Ectodermal cell (in vitro differentiated cells): ENCODE results near the gene UGT2A3.
A peak's percentile ranks its signal among the peaks of the same experiment; 100 is the strongest.
"Not testable (repeated sequence)": the region's sequence is repeated elsewhere in the genome, so short reads cannot be mapped to it uniquely, and the experiment has no call there.

Experiments
- H3K27ac ChIP-seq: 2 replicates; pipeline ENCODE4 v1.7.0; 2013; ENCODE audit warnings: mild to moderate bottlenecking, low read depth, low read length; ENCODE audit not compliant: insufficient read depth, poor library complexity, severe bottlenecking
- H3K27me3 ChIP-seq: 2 replicates; pipeline ENCODE4 v1.7.0; 2013; ENCODE audit warnings: mild to moderate bottlenecking, low read length; ENCODE audit not compliant: insufficient read depth, control insufficient read depth, poor library complexity, severe bottlenecking
- H3K36me3 ChIP-seq: one replicate; pipeline ENCODE4 v1.7.0; 2013; ENCODE audit warnings: low read length; ENCODE audit not compliant: control insufficient read depth, insufficient read depth
- H3K4me1 ChIP-seq: one replicate; pipeline ENCODE4 v1.7.0; 2013; ENCODE audit warnings: low read length; ENCODE audit not compliant: control insufficient read depth, insufficient read depth
- H3K4me3 ChIP-seq: 2 replicates; pipeline ENCODE4 v1.7.0; 2013; ENCODE audit warnings: low read depth, low read length, control low read depth; ENCODE audit not compliant: insufficient read depth
- H3K9me3 ChIP-seq: 2 replicates; pipeline ENCODE4 v1.7.0; 2013; ENCODE audit warnings: mild to moderate bottlenecking, low read length, moderate library complexity; ENCODE audit not compliant: control insufficient read depth
- WGBS, 2 experiments: methylation state at CpG; one replicate each; pipeline ENCODE4 v1.1.7; 2013; ENCODE audit warnings: missing lambda C conversion rate in 2 of 2; 5-methylcytosine and 5-hydroxymethylcytosine counted together

The UGT2A3 gene

DNA sequence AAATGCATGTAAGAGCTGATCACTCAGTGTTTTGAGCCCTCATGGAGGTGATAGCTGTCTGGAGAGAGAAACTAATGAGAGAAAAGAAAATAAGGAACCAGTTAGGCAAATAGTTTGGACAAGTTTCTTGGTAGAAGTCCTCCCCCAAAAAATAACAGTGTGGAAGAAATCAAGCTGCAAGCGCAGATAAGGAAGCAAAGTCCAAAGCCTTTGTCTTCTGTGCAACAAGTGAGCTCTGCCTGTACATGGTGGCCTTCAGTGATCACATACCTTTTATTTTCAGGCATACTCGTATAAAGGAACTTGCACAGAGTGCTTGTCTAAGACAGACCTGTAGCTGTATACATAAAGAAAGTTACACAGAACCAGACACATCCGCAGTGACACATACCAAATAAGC, 2.5 kb upstream of the UGT2A3 start:
- no peaks in the 10 kb centered on the region for H3K36me3 ChIP-seq
- H3K27me3 ChIP-seq: no peaks in the 10 kb centered on the region
- H3K4me3 ChIP-seq: no peak overlapping the region
- no peak overlapping the region for H3K27ac ChIP-seq
- H3K4me1 ChIP-seq: no peaks in the 10 kb centered on the region
- H3K9me3 ChIP-seq: no peaks in the 10 kb centered on the region
- 92 to 94% methylated on average over 3 of the region's 3 CpGs for WGBS, 2 experiments

DNA sequence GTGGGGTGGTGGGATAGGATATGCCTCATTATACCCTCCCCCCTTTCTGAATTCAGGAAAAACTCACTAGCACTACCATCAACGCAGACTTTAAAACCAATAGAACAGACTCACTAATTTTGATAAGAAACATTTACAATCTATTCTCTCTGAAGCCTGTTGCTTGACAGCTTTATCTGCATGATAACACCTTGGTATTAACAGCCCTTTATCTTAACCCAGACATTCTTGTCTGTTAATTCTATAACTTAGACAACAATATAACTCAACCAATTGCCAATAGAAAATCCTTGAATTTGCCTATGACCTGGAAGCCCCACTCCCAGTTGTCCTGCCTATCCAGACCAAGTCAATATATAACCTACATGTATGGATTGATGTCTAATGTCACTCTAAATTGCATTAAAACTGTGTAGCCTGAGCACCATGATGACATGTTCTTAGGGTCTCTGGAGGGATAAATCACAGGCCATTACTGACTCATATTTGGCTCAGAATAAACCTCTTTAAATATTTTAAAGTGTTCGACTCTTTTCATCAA, 1.5 kb upstream of the UGT2A3 start:
- no peaks in the 10 kb centered on the region for H3K4me1 ChIP-seq
- WGBS, 2 experiments: 93% methylated on average over 2 of the region's 2 CpGs
- no peaks in the 10 kb centered on the region for H3K27me3 ChIP-seq
- H3K4me3 ChIP-seq: no peak overlapping the region
- no peaks in the 10 kb centered on the region for H3K9me3 ChIP-seq
- no peaks in the 10 kb centered on the region for H3K36me3 ChIP-seq
- H3K27ac ChIP-seq: no peak overlapping the region

DNA sequence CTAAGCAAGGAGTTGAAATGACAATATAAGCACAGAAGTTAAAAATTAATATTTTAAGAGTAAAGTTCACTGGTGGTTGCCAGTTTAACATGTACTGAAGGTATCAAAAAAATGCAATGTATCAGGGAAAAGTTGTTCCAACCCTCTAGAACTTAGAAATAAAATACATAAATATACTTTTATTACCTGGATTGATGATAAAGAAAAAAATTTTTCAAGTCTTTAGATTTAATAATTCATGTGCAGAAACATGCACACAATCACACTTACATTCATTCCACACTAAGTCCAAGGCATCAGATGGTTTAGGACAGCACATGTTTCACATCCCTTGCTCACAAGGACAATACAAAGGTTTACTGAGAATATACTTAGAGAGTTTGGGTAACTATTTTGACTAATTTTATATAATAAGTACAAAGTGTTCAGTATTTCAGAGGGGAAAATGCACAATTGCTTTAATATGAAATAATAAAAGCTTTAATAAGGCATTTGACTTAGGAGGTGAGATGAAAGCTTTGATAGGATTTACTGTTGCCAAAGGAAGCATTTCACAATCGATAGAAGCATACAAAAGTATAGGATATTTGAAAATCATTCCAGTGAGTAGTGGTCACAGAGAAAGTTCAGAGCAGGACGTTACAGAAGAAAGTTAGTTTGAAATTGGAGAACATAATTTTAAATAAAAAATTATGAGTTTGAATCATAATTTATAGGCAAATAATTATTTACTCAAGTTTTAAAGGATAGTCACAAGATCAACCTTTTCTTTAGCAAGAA, 392 bp upstream of the UGT2A3 start:
- WGBS, 2 experiments: no CpG with 5 or more reads among the region's 2 CpGs
- no peaks in the 10 kb centered on the region for H3K36me3 ChIP-seq
- no peaks in the 10 kb centered on the region for H3K9me3 ChIP-seq
- H3K27ac ChIP-seq: no peak overlapping the region
- no peaks in the 10 kb centered on the region for H3K27me3 ChIP-seq
- H3K4me3 ChIP-seq: no peak overlapping the region
- H3K4me1 ChIP-seq: no peaks in the 10 kb centered on the region

DNA sequence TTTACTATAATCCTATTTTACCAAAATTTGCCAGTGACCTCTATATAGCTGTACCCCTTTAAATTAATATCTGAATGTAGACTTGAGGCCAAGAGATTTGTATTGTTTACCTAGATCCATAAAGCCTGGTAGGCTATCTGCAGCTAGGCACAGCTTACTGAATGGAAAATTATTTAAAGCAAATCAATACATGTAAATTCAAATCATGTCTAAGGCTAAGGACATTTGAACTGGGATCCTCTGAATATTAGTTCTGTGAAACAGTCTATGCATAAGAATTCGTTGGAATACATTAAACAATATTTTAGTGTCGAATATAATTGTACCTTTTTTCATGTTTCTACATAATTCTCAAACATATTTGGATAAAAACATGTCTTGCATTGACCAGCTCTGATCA, 1.6 kb downstream of the UGT2A3 start:
- no peaks in the 10 kb centered on the region for H3K4me1 ChIP-seq
- H3K9me3 ChIP-seq: no peaks in the 10 kb centered on the region
- no peaks in the 10 kb centered on the region for H3K27me3 ChIP-seq
- H3K27ac ChIP-seq: no peak overlapping the region
- no peak overlapping the region for H3K4me3 ChIP-seq
- 100% methylated on average over 1 to 2 of the region's 2 CpGs for WGBS, 2 experiments
- H3K36me3 ChIP-seq: no peaks in the 10 kb centered on the region

DNA sequence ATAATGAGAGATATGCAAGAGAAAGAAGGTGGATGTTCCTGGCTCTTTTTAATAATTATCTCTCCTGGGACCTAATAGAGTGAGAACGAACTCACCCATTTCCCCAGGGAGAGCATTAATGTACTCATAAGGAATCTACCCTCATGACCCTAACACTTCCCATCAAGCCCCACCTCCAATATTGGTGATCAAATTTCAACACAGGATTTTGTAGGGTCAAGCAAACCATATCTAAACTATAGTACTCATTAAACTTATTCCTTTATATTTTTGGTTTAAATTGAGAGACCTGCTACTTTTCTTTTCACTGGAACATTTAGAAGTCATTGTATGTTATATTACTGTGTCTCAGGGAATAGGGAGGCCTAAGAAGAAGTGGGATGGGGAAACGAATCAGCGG, 2.6 kb downstream of the UGT2A3 start:
- no peak overlapping the region for H3K4me3 ChIP-seq

DNA sequence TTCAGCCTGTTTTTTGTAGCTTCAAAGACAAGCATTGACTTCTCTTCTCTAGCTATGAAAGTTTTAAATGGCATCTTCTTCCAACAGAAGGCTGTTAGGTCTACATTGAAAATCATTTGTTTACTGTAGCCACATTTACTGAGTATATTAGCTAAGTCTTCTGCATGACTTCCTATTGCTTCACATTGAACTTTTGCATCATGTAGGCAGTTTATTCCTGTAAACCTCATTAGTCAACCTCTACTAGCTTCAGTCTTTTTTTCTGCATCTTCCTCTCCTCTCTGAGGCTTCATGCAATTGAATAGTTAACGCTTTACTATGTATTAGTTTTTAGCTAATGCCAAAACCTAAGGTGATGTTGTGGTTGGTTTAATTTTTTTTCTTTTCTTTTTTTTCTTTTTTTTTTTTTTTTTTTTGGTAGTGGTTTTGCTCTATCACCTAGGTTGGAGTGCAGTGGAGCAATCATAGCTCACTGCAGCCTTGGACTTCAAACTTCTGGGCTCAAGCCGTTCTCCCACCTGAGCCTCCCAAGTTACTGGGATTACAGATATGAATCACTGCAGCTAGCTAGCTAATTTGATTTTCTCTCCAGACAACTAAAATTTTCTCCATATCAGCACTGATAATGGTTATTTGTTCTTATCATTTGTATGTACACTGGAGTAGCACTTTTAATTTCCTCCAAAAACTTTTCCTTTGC, 3.4 kb downstream of the UGT2A3 start:
- no peak overlapping the region for H3K4me3 ChIP-seq
- H3K27ac ChIP-seq: no peak overlapping the region
- no peaks in the 10 kb centered on the region for H3K9me3 ChIP-seq
- H3K36me3 ChIP-seq: no peaks in the 10 kb centered on the region
- no peaks in the 10 kb centered on the region for H3K4me1 ChIP-seq
- no peaks in the 10 kb centered on the region for H3K27me3 ChIP-seq
- 89 to 96% methylated on average over 1 of the region's 2 CpGs for WGBS, 2 experiments

More for the DNA sequence above, 2.6 kb downstream of the UGT2A3 start:
- no peaks in the 10 kb centered on the region for H3K9me3 ChIP-seq
- H3K27me3 ChIP-seq: no peaks in the 10 kb centered on the region
- no peak overlapping the region for H3K27ac ChIP-seq
- WGBS, 2 experiments: 94 to 100% methylated on average over 1 to 3 of the region's 3 CpGs
- H3K4me1 ChIP-seq: no peaks in the 10 kb centered on the region
- no peaks in the 10 kb centered on the region for H3K36me3 ChIP-seq

DNA sequence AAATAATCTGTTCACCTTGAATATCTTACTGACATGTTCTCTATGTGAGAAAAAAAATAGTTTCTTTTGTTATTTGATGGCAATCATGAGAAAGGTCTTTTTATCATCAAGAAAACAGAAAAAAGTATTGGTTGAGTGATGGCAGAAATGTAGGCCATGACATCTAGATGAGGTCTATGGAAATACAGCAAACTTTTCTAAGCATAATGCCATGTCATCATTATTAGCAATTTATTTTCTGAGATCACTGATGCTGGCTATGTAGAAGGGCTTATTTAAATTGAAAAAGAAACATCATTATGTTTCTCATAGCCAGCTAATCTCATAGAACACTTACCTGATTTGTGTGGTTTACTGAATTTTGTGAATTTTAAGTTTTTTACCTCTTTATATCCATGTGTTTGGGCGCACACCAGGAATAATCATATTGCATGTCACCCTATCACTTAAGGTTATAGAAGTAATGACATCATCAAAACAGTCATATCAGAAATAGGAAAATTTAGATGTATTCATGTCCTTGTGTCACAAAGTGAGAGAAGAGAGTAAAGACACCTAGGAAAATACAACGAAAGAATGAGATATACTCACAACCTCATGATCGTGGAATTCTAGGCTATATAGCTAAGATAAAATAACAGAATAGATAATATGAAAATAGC, 22.4 kb downstream of the UGT2A3 start:
- Histone ChIP-seq H3K36me3 (no peaks in the 10 kb centered on the region), H3K9me3 (no peaks in the 10 kb centered on the region), H3K4me1 (no peaks in the 10 kb centered on the region), H3K27ac (no peak overlapping the region), H3K4me3 (no peak overlapping the region), H3K27me3 (no peaks in the 10 kb centered on the region)
- 80% methylated on average over 1 of the region's 3 CpGs; no CpG with 5 or more reads in 1 of the 2 experiments for WGBS, 2 experiments

DNA sequence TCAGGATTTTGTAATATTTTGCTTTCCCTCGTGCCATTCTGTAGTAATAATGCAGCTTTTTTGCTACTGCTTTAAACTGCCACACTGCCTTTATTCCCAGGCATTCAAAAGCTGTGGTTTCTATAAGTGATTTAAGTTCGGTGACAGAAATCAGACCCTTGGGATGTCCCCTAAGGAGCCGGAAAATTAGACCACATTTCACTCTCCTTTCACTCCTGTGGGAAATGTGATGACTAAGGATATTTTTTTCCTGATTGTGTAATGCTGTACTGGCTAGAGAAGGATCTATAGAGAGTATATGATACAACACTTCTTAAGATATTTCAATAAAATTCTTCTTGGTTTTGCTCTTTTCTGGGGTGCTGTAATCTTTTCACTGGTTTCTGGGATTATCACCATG, 24.4 kb downstream of the UGT2A3 start:
- no peaks in the 10 kb centered on the region for H3K36me3 ChIP-seq
- H3K27me3 ChIP-seq: no peaks in the 10 kb centered on the region
- H3K4me1 ChIP-seq: no peaks in the 10 kb centered on the region
- H3K9me3 ChIP-seq: no peaks in the 10 kb centered on the region
- H3K27ac ChIP-seq: peak overlapping the region; percentile 63
- whole genome bisulfite sequencing, 2 experiments: 83% methylated on average over 3 of the region's 3 CpGs; no CpG with 5 or more reads in 1 of the 2 experiments
- no peak overlapping the region for H3K4me3 ChIP-seq

DNA sequence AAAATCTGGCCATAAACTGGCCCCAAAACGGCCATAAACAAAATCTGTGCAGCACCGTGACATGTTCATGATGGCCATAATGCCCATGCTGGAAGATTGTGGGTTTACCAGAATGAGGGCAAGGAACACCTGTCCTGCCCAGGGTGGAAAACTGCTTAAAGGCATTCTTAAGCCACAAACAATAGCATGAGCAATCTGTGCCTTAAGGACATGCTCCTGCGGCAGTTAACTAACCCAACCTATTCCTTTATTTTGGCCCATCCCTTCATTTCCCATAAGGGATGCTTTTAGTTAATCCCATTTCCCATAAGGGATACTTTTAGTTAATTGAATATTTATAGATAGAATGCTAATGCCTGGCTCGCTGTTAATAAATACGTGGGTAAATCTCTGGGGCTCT, 29.4 kb downstream of the UGT2A3 start:
- 64% methylated on average over 3 to 5 of the region's 5 CpGs for WGBS, 2 experiments
- H3K27me3 ChIP-seq, H3K36me3 ChIP-seq, H3K4me1 ChIP-seq, H3K9me3 ChIP-seq, H3K27ac ChIP-seq, H3K4me3 ChIP-seq: not testable (repeated sequence)

DNA sequence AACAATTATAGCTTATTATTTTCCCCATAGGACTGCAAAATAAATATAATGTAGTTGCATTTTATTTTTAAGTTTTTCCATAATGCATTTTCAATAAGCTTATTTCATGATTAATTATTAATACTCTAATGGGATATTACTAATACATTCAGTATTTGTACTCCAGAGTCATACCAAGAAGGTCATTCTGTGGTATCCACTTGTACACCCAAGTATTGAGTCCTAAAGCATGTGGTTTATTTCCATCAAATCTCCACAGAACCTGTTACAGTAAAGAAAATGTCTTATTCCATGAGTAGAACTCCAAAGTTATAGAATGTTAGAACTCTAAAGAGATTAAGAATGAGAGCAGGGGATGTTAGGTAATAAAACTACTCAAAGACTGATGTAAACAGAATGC, 30.6 kb downstream of the UGT2A3 start:
- Histone ChIP-seq H3K36me3 (no peaks in the 10 kb centered on the region), H3K27ac (no peak overlapping the region), H3K4me1 (no peaks in the 10 kb centered on the region), H3K9me3 (no peaks in the 10 kb centered on the region), H3K4me3 (no peak overlapping the region), H3K27me3 (no peaks in the 10 kb centered on the region)
